Activated naive CD4-positive, alpha-beta T cell treated with anti-CD3 and anti-CD28 coated beads, Interleukin-2, amount 50 U/mL, for 72 hours (primary cell): ENCODE measurements around the gene TLE6. TPM values are rescaled to one million over a fixed set of nuclear protein-coding genes. Genes with fewer than 3 reads are reported as not detected.

Experiments
- ATAC-seq, 2 donors: fragments of 150-1000 bp; cut with Tn5 transposase; 2 replicates each; pipeline ENCODE4 v1.10.0; 2021; ENCODE audit warnings: mild to moderate bottlenecking in 2 of 2, moderate library complexity in 2 of 2
- DNase-seq, 2 donors: peaks; one replicate each; pipeline ENCODE4 v3.0.0; 2021 to 2022; ENCODE audit warnings: low spot score in 2 of 2
- H3K27ac Mint-ChIP-seq, 2 donors: one replicate each; pipeline ENCODE4 v1.8.0; 2022; ENCODE audit warnings: mild to moderate bottlenecking in 2 of 2, mixed read lengths in 2 of 2
- H3K36me3 Mint-ChIP-seq, 2 donors: one replicate each; pipeline ENCODE4 v1.8.0; 2022; ENCODE audit warnings: mixed read lengths in 2 of 2
- H3K9me3 Mint-ChIP-seq, 2 donors: one replicate each; pipeline ENCODE4 v1.8.0; 2022; ENCODE audit warnings: mixed read lengths in 2 of 2
- total RNA-seq, 2 donors: library from RNA; stranded (reverse); gene quantifications; one replicate each; pipeline ENCODE4 v1.2.3, GENCODE V29; 2022

The TLE6 gene
- total RNA-seq, 2 donors from 2014 or later, result 3.3 to 8.2 TPM

DNA sequence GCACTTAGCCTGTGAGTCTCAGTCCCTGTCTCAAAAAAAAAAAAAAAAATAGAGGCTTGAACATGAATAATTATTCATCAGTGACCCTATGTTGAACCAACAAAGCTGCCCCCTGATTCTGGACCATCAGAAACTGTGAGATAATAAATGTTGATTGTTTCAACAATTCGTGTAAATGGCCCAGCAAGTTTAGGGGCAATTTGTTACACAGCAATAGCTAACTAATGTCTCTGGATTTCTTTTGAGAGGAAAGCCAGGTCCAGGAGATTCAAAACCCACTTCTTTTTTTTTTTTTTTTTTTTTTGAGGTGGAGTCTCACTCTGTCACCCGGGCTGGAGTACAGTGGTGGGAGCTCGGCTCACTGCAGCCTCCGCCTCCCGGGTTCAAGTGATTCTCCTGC, 12.5 kb upstream of the TLE6 start:
- ATAC-seq (no peak), DNase-seq (no peak)
- no peaks in the 10 kb centered on the region for H3K36me3 Mint-ChIP-seq
- no peaks in the 10 kb centered on the region for H3K9me3 Mint-ChIP-seq
- no peak overlapping the region for H3K27ac Mint-ChIP-seq

DNA sequence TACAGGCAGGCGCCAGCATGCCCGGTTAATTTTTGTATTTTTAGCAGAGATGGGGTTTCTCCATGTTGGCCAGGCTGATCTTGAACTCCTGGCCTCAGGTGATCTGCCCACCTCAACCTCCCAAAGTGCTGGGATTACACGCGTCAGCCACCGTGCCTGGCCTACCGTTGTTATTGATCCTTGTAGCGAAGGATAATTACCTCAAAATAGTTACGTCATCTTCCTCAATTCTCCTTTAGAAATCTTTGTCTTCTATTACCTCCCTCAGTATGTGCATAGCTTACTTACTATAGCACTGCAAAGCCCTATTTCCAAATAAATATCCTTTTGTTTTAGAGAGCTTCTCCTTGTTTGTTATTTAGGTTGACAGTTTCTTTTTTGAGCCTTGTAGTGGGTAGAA, 9.4 kb upstream of the TLE6 start:
- H3K27ac Mint-ChIP-seq, result no peak overlapping the region
- no peak for ATAC-seq
- no peaks in the 10 kb centered on the region for H3K9me3 Mint-ChIP-seq
- no peak for DNase-seq
- H3K36me3 Mint-ChIP-seq, result no peaks in the 10 kb centered on the region

GRCh38 chr19:2969104-2969504, 8.3 kb upstream of the TLE6 start:
- Mint-ChIP-seq H3K9me3 (no peaks in the 10 kb centered on the region), H3K36me3 (no peaks in the 10 kb centered on the region), H3K27ac (no peak overlapping the region)
- ATAC-seq (no peak), DNase-seq (no peak)

- Mint-ChIP-seq H3K27ac (no peak overlapping the region), H3K9me3 (no peaks in the 10 kb centered on the region)
- no peak for DNase-seq
Observed at GRCh38 chr19:2970201-2970835, 7.0 kb upstream of the TLE6 start.

GRCh38 chr19:2973229-2973628, 4.1 kb upstream of the TLE6 start:
- H3K36me3 Mint-ChIP-seq, result no peaks in the 10 kb centered on the region
- ATAC-seq, result no peak
- DNase-seq, result no peak
- no peak overlapping the region for H3K27ac Mint-ChIP-seq
- H3K9me3 Mint-ChIP-seq, result no peaks in the 10 kb centered on the region

More at GRCh38 chr19:2970201-2970835, 7.0 kb upstream of the TLE6 start:
- H3K36me3 Mint-ChIP-seq, result no peaks in the 10 kb centered on the region
- ATAC-seq, result no peak

- H3K36me3 Mint-ChIP-seq, result no peaks in the 10 kb centered on the region
- no peaks in the 10 kb centered on the region for H3K9me3 Mint-ChIP-seq
- H3K27ac Mint-ChIP-seq, result no peak overlapping the region
- ATAC-seq, result no peak
- DNase-seq, result no peak
Observed at GRCh38 chr19:2974342-2975041, 2.9 kb upstream of the TLE6 start.

- Mint-ChIP-seq H3K9me3 (no peaks in the 10 kb centered on the region), H3K27ac (peak overlapping the region; percentile 85 to 86), H3K36me3 (no peaks in the 10 kb centered on the region)
- no peak for DNase-seq
- no peak for ATAC-seq
Observed at GRCh38 chr19:2976609-2977000, 759 bp upstream of the TLE6 start.

DNA sequence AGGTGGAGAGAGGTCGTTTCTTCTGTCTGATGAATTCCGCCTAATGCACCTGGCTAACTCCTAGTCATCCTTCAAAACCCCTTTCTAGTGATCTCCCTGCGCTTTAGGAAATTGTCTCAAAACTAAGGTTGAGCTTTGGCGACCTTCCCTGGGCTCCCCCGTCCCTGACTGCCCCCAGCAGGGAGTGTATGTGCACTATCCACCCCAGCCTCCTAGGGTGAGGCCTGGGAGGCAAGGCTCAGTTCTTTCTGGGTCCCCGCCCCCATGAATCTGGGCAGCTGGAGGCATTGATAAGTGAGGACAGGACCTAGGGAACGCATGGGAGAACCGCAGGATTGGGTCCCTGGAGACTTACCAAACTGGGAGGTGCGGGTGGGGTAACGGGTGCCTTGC, 378 bp downstream of the TLE6 start:
- Mint-ChIP-seq H3K36me3 (no peaks in the 10 kb centered on the region), H3K9me3 (no peaks in the 10 kb centered on the region), H3K27ac (peak overlapping the region in 1 of 2 donors; percentile 85)
- peak in 1 of 2 donors; percentile 4 for ATAC-seq
- DNase-seq, result no peak

GRCh38 chr19:2978166-2978767, 903 bp downstream of the TLE6 start:
- DNase-seq (no peak), ATAC-seq (no peak)
- Mint-ChIP-seq H3K36me3 (no peaks in the 10 kb centered on the region), H3K9me3 (no peaks in the 10 kb centered on the region), H3K27ac (no peak overlapping the region)

GRCh38 chr19:2978772-2979171, 1.4 kb downstream of the TLE6 start:
- Mint-ChIP-seq H3K27ac (no peak overlapping the region), H3K9me3 (no peaks in the 10 kb centered on the region), H3K36me3 (no peaks in the 10 kb centered on the region)
- DNase-seq, result no peak
- no peak for ATAC-seq

GRCh38 chr19:2981898-2982297, 4.5 kb downstream of the TLE6 start:
- H3K27ac Mint-ChIP-seq, result no peak overlapping the region
- no peak for DNase-seq
- no peaks in the 10 kb centered on the region for H3K36me3 Mint-ChIP-seq
- no peaks in the 10 kb centered on the region for H3K9me3 Mint-ChIP-seq
- no peak for ATAC-seq

DNA sequence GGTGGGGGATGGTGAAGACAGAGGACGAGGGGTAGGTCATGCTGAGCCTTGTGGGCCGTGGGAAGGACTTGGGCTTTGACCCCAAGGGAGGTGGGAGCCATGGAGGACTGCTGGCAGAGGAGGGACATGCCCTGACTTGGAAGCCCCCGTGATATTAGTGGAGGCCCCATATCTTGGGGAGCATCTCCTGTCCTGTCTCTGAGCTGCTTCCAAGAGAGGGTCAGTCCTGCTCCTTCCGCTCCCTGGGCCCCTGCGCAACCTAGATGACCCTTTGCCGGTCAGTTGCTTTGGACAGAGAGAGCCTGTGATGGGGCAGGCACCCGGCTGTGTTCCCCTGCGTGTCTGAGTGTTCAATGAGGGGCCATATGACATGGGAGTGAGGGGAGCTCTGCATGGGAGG, 5.2 kb downstream of the TLE6 start:
- DNase-seq (no peak), ATAC-seq (no peak)
- Mint-ChIP-seq H3K36me3 (no peaks in the 10 kb centered on the region), H3K27ac (no peak overlapping the region), H3K9me3 (no peaks in the 10 kb centered on the region)

DNA sequence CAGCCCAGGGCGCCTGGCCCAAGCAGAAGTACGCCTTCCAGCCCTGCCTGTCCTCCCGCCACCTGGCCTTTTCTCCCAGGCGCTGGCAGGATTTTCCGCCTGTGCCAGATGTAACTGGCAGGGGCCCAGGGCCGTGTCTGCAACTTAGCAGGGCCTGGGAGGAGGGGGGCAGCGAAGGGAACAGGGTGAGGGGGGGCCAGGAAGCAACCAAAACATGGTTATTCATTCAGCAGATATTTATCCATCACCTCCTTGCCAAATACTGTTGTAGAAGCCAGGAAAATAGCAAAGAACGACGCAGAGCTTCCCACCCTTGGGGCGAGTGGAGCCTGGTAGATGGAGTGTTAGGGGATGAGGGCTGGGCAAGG, 5.6 kb downstream of the TLE6 start:
- no peaks in the 10 kb centered on the region for H3K36me3 Mint-ChIP-seq

GRCh38 chr19:2983351-2984214, 6.2 kb downstream of the TLE6 start:
- H3K9me3 Mint-ChIP-seq, result no peaks in the 10 kb centered on the region
- no peak overlapping the region for H3K27ac Mint-ChIP-seq
- DNase-seq (no peak), ATAC-seq (no peak)
- H3K36me3 Mint-ChIP-seq, result no peaks in the 10 kb centered on the region

More for the DNA sequence above, 5.6 kb downstream of the TLE6 start:
- Mint-ChIP-seq H3K27ac (no peak overlapping the region), H3K9me3 (no peaks in the 10 kb centered on the region)
- ATAC-seq (no peak), DNase-seq (no peak)

DNA sequence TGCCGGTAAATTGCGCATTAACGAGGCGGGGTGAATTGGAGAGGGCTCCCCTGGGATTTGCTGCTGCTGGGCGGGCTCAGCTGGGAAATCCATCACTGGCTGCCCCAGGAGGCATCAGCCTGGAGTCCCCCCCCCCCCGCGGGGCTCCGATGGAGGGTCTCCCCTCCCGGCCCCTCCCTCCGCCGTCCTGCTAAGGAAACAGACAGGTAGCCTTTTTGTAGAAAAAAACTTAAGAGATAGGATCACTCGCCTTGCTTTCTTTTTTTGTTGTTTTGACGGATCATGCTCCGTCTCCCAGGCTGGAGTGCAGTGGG, 6.8 kb downstream of the TLE6 start:
- Mint-ChIP-seq H3K36me3 (no peaks in the 10 kb centered on the region), H3K27ac (no peak overlapping the region), H3K9me3 (no peaks in the 10 kb centered on the region)
- no peak for ATAC-seq
- no peak for DNase-seq

DNA sequence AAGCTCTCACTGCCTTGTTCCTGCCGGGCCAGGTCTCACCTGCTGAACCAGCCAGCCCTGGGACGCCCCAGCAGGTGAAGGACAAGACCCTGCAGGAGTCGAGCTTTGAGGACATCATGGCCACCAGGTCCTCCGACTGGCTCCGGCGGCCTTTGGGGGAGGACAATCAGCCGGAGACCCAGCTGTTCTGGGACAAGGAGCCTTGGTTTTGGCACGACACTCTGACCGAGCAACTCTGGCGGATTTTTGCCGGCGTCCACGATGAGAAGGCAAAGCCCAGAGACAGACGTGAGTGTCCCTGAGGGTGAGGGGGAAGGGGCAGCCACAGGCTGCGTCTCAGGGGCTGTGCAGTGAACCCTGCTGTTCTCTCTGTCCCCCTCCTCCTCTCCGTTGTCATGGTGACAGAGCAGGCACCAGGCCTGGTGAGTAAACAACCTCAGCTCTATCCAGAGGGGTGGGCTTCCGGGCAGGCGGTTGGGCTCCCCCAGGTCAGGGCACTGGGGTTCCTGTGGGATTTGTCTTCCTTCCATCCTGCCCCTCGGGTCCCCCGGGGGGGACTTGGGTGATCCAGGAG, 9.7 kb downstream of the TLE6 start:
- H3K9me3 Mint-ChIP-seq, result no peaks in the 10 kb centered on the region
- DNase-seq (no peak), ATAC-seq (no peak)
- no peak overlapping the region for H3K27ac Mint-ChIP-seq
- no peaks in the 10 kb centered on the region for H3K36me3 Mint-ChIP-seq

DNA sequence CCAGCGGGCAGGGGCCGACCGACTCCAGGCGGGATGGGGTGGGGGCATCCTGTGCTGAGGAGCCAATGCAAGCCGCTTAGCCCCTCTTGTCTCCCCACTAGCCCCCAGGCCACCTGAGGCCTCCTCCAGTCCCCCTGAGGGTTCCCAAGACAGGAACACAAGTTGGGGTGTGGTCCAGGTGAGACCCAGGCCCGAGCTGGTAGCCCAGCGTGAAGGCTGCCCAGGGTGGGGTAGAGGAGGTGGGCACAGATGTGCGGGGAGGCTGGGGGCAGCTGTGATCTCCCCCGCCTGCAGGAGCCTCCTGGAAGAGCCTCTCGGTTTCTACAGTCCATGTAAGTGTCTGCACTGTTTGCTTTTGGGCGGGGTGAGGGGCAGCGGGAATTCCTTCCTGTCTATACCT, 10.4 kb downstream of the TLE6 start:
- Mint-ChIP-seq H3K27ac (no peak overlapping the region), H3K36me3 (no peaks in the 10 kb centered on the region), H3K9me3 (no peaks in the 10 kb centered on the region)
- ATAC-seq (no peak), DNase-seq (no peak)
